HL-60/S4 treated with phorbol 12-myristate 13-acetate at 8.2 ng/mL for 4 days and 3 days (cell line): ENCODE data around the gene MCAT.
"Not testable (repeated sequence)": the region's sequence is repeated elsewhere in the genome, so short reads cannot be mapped to it uniquely, and the experiment has no call there.

Experiments
- in situ Hi-C: fragments of 300-500 bp; cut with MboI; formaldehyde crosslinking; loops from 2 replicates; pipeline ENCODE4 v1.15.0; 2022; ENCODE audit warnings: low sequenced_read_pairs

Gene MCAT

GRCh38 chr22:43154887-43155536, 11.8 kb upstream of the MCAT start:
- in situ Hi-C loops = no loop called here

- in situ Hi-C loops = no loop called here
Measured at GRCh38 chr22:43153899-43154298, 10.7 kb upstream of the MCAT start.

- in situ Hi-C loops = no loop called here
Measured at GRCh38 chr22:43152357-43153071, 9.3 kb upstream of the MCAT start.

- in situ Hi-C loops = no loop called here
Measured at GRCh38 chr22:43152003-43152356, 8.8 kb upstream of the MCAT start.

GRCh38 chr22:43151251-43152002, 8.2 kb upstream of the MCAT start, which contains the start of gene TSPO:
Gene TSPO, plus strand, starts transcription at chr22:43151559. Its CDS starts 7,680 bp downstream, at chr22:43159239.
- in situ Hi-C loops = no loop called here

GRCh38 chr22:43150731-43151206, 7.6 kb upstream of the MCAT start:
- in situ Hi-C loops = no loop called here

GRCh38 chr22:43148581-43148980, 5.4 kb upstream of the MCAT start:
- in situ Hi-C loops = no loop called here

- in situ Hi-C loops = no loop called here
Measured at GRCh38 chr22:43147821-43148220, 4.6 kb upstream of the MCAT start.

- in situ Hi-C loops = not testable (repeated sequence)
Measured at GRCh38 chr22:43146332-43146731, 3.1 kb upstream of the MCAT start.

GRCh38 chr22:43145371-43145770, 2.2 kb upstream of the MCAT start:
- in situ Hi-C loops = not testable (repeated sequence)

GRCh38 chr22:43144949-43145348, 1.8 kb upstream of the MCAT start:
- in situ Hi-C loops = no loop called here

GRCh38 chr22:43136801-43137200, 6.4 kb downstream of the MCAT start:
- in situ Hi-C loops = no loop called here

GRCh38 chr22:43136255-43136654, 6.9 kb downstream of the MCAT start:
- in situ Hi-C loops = no loop called here

- in situ Hi-C loops = no loop called here
Measured at GRCh38 chr22:43135565-43135964, 7.6 kb downstream of the MCAT start.

GRCh38 chr22:43134553-43134952, 8.6 kb downstream of the MCAT start:
- in situ Hi-C loops = no loop called here

- in situ Hi-C loops = no loop called here
Measured at GRCh38 chr22:43133401-43133800, 9.8 kb downstream of the MCAT start.

- in situ Hi-C loops = no loop called here
Measured at GRCh38 chr22:43131773-43132501, 11.3 kb downstream of the MCAT start.

GRCh38 chr22:43129426-43130425, 13.5 kb downstream of the MCAT start:
- in situ Hi-C loops = no loop called here

- in situ Hi-C loops = no loop called here
Measured at GRCh38 chr22:43128928-43129424, 14.2 kb downstream of the MCAT start.

GRCh38 chr22:43128116-43128515, 15.1 kb downstream of the MCAT start:
- in situ Hi-C loops = no loop called here
